ENCODE data around the gene MMD2. TPM values are rescaled to one million over a fixed set of nuclear protein-coding genes. Genes with fewer than 3 reads are reported as not detected.
A peak's percentile ranks its signal among the peaks of the same experiment; 100 is the strongest.
"Not testable (repeated sequence)": the region's sequence is repeated elsewhere in the genome, so short reads cannot be mapped to it uniquely, and the experiment has no call there.

Gene MMD2
- total RNA-seq, 1 experiment from 2014 or later: not detected

DNA sequence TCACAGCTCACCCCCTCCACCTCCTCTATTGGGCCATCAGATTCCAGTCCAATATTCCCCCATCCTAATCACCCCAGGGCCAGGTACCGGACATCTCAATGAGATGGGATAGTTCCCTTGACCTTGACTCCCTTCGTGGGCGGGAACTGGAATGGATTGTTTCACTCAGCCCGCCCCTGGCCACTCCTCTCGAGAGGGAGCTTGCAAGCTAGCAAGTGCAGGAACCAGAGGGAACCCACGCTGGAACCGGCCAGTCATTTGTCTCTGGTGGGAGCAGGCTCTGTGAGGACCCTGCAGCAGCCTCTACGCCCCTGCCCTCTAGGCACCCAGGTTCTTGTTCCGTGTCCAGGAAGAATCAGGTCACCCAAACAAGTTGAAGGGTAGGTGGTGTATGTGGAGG lies 64.5 kb downstream of the MMD2 start:
- no peak for DNase-seq (ENCODE audit: low spot score)

DNA sequence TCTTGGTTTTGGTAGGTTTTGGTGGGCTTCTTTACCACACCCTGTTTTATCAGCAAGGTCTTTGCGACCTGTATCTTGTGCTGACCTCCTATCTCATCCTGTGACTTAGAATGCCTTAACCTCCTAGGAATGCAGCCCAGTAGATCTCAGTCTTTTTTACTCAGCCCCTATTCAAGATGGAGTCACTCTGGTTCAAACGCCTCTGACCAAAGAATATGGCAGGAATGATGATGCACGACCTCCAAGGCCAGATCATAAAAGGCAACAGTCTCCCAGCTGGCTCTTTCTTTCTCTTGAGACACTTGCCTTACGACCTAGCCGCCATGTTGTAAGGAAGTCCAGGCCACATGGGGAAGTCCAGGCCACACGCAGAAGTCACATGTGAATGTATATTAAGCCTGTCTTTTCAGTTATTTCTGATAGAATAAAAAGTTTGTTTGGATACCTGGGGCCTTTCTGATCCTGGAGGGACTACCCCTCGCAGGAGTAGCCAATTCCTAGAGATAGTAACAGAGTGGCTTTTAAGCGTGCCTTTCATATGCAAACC lies 65.0 kb downstream of the MMD2 start:
- no peak for DNase-seq (ENCODE audit: low spot score)

DNA sequence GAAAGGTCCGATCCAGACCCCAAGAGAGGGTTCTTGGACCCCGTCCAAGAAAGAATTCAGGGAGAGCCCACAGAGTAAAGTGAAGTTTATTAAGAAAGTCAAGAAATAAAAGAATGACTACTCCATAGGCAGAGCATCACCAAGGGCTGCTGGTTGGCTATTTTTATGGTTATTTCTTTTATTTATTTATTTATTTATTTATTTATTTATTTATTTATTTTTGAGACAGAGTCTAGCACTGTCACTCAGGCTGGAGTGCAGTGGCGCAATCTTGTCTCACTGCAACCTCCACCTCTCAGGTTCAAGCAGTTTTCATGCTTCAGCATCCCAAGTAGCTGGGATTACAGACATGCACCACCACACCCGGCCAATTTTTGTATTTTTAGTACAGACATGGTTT lies 65.8 kb downstream of the MMD2 start:
- DNase-seq (ENCODE audit: low spot score): not testable (repeated sequence)

DNA sequence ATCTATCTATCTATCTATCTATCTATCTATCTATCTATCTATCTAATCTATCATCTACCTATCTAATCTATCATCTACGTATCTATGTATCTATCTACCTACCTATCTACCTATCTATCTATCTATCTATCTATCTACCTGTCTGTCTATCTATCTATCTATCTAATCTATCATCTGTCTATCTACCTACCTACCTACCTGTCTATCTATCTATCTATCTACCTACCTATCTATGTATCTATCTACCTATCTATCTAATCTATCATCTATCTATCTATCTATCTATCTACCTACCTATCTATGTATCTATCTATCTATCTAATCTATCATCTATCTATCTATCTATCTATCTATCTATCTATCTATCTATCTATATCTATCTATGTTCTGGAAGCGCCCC lies 67.5 kb downstream of the MMD2 start:
- DNase-seq (ENCODE audit: low spot score): not testable (repeated sequence)

DNA sequence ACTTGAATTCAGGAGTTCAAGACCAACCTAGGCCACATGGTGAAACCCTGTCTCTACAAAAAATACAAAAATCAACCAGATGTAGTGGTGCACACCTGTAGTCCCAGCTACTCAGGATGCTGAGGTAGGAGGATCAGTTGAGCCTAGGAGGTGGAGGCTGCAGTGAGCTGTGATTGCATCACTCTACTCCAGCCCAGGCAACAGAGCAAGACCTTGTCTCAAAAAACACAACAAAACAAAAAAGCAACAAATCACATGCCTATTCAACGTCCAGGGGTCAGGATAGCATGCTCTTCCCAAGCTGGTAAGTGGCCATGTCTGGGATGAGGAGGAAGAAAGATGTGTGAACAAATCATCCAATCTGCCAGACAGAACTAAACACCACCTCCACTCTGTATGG lies 69.3 kb downstream of the MMD2 start:
- DNase-seq (ENCODE audit: low spot score): no peak

DNA sequence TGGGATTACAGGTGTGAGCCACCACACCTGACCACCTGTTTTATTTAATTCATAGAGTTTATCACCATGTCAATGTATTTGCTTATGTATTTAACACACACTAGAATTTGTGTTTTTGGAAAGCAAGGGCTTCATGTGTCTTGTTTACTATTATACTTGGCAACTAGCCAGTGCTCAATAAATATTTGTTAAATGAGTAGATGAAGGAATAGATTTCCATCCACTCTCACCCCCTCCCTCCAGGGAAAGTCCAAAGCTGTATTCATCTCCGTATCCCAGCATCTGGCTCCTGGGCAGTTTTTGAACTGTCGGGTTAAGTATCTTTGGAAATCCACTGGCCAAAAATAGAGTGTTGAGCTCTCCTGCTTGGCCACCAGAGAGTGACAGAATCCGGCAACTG lies 70.8 kb downstream of the MMD2 start:
- no peak for DNase-seq (ENCODE audit: low spot score)

DNA sequence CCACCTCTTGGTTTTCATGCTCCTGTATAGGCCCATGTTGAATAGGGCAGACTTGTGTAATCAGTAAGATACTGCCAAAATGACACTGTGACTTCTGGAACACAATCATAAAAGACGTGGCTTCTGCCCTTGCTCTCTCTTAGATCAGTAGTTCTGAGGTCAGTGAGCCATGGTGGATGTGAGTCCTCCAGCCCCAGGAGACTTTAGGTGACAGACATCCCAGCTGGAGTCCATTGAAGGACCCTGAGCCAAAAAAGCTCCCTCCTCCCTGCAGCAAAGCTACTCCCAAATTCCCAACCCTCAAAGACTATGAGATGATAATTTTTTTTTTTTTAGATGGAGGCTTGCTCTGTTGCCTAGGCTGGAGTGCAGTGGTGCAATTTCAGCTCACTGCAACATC lies 72.3 kb downstream of the MMD2 start:
- no peak for DNase-seq (ENCODE audit: low spot score)

DNA sequence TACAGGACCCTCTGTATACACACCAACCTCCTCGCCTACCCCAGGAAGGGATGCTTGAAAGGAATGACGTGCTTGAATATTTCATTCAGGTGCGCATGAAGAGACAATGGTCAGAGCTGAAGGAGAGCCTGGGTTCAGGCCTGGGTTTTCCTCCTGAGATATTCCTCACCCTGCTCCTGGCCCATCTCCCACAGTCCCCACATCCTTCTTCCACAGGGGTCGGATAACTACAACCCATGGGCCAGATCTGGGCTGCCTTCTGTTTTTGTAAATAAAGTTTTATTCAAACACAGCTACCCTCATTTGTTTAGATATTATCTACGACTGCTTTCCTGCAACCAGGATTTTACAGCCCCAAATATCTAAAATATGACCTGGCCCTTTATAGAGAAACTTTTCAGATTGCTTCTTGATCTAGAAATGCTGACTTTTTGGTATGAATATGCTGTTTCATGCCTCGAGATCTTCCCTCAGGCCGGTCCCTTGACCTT lies 73.6 kb downstream of the MMD2 start:
- DNase-seq (ENCODE audit: low spot score): no peak

DNA sequence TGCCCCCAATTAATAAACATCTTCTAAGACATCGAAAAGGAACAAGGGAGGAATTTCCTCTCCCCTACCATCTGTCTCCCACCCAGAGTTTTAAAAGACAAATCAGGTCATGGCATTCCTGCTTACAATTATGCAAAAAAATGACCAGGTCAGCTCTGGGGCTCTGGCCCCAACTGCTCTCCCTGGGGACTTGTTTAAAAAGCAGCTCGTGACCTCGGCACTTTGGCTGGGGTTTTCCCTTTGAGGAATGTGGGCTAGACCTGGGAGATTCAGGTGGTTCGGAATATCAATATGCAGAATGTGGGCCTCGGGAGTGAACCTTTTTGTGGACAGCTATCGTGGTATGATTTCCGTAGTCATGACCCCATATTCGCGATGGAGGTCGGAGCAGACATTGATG lies 74.8 kb downstream of the MMD2 start:
- no peak for DNase-seq (ENCODE audit: low spot score)

DNA sequence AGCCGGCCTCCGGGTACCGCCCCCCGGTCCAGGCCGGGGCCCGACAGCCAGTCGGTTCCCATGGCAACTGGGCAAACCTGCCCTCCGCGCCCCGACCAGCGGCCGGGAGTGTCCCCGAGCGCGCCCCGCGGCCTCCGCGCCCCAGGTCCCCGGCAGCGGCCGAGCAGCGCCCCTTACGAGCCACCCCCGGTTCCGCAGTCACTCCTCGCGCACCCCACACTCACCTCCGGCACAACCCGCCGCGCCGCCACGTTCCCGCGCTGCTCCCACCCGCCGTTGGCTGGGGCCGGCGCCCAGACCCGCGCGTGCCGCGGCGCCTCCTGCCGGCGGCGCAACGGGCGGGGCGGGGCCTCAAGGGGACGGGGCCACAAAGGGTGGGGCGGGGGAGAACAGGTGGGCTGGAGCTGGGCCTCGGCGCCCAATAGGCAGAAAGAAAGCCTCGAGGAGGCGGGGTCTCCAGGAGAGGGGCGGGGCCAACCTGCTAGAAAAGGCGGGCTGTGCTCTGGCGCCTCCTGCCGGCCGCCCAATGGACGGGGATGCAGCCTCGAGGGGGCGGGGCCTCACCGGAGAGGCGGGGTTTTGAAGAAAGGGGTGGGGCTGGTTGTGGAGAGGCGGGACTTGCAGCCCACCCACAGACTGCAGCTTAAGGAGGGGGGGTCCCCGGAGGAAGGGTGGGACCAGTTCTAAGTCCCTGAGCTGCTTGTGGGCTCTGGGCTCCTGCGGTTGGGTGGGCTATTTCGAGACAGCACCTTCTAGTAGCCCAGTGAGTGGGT lies 75.4 kb downstream of the MMD2 start, which contains the start of gene RADIL:
Gene RADIL (minus strand): TSS at position 345 of the 773 bp plus-strand sequence. CDS start 5,577 bp downstream, outside the sequence.
- peak; percentile 97 for DNase-seq (ENCODE audit: low spot score)

DNA sequence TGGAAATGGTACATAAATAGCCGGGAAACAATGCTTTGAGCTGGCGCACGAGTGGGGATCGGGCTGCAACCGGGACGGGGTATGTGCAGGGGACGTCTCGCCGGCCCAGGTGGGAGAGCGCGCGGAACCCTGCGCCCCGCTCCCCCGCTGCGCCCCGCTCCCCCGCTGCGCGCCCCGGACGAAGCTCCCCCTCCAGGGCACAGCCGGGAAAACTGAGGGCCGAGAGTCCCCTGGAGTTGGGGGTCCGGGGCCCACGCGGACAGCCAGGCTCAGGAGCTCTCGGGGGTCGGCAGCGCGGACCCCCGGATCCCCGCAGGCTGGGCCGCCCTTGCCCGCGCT lies 76.0 kb downstream of the MMD2 start:
- no peak for DNase-seq (ENCODE audit: low spot score)

DNA sequence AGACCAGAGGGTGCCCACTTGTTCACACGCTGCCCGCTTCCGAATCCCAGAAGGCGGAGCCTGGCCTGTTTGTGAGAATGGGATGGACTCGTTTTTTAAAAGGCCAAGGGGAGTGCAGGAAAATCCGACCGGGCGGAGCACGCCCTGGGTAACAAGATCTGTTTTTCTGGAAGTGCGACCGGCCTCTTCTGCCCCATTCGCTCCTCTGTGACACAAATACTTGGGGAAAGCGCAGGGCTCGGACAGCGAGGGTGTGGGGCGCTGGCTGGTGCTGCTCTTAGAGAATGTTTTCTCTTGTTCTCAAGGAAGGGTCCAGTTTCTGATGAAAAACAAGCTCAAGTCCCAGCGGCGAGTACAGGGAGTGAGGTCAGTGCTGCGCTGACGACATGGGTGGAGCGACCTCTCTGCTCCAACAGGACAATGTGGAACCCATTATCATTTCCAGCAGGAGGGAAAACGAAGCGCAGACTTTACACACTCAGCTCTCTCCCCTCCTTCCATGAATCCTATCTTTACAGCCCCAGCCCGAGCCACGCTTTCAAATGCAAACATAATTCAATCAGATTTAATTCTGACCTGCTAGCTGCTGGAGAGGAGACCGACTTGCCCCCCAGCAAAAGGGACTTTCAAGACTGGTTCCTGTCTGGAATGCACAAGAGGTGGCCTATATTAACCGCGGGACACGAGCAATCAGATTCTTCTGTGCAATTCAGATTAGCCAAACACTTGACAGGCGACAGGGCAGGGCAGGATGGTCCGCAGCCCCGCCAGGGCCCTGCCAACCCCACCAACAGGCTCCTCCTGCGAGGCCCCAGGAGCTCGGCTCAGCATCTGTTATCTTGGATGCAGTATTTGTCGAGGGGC lies 76.6 kb downstream of the MMD2 start:
- no peak for DNase-seq (ENCODE audit: low spot score)

DNA sequence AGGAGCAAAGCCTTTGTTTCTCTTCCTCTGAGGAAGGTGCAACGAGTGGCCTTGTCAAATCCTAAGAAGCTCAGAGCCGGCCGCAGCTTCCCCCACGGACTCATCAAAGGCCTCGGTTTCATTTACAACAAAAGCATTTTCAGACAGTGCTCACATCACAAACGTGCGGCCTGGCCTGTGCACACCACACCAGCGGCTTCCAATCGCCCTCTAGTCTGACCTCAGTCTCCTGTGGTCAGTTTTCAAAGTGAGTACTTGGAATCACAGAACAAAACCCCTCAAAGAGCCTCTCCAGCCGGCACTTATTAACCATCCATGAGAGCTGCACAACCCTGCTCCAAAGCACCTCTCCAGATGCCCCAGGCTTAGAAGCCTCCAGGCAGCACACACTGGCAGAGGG lies 78.8 kb downstream of the MMD2 start:
- no peak for DNase-seq (ENCODE audit: low spot score)

DNA sequence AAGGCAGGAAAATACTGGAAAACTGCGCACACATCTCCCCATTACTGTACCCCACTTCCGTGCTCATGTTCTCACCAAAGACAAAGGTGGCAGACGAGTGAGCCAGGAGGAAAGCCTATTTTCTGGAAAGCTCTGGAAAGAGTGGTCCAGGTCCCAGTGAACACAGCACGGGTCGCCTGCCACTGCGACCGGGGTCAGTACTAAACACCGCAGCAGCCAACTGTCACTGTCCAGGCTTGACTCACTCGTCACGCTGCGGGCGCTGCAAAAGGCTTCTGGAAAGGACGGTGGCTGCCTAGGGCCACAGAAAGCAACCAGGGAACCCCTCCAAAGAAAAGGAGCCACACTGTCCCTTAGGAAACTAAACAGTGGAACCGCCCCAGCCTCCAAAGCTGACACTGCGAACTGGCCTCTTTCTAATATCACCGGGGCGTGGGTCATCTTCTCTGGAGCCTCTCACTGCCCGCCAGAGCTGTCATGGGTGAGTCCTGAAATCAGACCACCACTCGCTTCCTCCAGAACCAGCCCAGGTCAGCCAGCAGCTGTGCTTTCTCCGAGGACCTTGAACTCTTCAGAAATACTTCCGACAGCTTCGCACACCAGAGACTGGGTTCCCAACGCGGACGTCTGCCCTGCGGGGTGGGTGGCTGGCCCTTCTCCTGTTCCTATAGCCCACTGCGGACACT lies 79.4 kb downstream of the MMD2 start:
- DNase-seq (ENCODE audit: low spot score): no peak

DNA sequence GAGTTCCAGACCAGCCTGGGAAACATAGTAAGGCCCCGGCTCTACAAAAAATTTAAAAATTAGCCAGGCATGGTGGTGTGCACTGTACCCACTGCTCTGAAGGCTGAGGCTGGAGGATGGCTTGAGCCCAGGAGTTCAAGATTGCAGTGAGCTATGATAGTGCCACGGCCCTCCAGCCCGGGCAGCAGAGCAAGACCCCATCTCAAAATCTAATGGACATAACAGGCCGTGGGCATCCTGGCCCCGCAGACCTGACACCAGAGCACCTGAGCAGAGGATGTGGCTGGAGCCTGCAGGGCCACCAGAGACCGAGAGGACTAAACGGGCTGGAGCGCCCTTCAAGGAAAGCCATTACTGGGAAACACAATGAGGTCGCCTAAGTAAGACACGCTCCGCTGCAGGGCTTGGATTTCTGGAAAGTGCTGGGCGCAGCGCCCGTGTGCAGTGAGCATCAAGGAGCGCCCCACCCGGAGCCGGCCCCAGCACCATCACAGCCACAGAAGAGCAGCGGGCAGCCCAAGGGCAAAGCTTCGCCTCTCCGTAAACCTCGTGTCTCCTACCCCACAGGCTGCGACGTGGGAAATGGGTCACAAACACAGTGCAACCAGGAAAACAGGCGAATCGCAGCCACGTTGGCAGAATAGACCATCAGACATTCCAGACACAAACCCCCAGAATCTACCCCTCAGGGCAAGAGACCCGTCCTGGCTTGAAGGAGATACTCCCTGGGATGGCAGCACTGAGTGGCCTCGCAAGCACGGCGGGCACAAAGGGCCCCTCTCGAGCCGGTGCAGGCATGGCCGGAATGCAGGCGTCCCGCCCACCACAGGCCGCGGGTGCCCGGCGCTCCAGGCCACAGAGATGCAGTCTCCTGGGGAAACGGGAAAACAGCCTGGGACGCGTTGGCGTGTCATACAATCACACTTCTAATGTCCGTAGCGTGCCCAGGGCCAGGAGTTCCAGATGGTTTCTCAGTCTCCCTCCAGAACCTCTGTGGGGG lies 80.4 kb downstream of the MMD2 start:
- no peak for DNase-seq (ENCODE audit: low spot score)

DNA sequence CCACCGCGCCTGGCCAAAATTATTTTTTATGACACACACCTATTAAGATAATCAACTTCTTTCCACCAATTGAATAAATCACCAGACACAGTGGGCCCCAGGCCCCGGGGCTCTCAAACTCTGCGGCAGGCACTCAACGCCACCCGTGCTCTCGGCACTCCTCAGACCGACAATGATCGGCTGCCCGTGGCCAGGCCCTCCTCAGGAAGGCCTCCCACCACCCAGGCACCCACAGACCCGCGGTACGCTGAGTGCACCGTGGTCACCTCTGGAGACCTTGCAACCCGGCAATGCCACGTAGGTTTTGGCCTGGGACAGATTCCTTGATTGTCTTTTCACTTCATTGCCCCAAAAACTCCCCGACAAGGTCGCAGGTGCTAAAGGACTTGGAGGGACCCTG lies 82.4 kb downstream of the MMD2 start:
- no peak for DNase-seq (ENCODE audit: low spot score)

DNA sequence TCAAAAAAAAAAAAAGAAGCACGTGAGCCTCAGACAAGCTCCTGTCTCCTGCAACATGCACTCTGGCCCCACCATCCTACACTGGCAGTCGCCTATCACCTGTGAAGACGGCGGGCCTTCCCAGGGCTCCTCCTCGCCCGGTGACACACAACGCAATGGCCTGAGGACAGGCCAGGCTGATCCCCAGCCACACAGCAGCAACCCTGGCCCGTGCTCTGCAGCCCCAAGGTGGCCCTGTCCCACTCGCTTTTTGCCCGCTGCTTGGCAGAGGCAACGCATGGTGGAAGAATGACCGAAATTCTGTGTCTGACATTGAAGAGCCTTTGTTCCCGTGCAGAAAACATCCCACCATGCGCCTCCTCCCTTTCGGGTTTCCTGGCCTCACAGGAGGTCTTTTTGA lies 83.6 kb downstream of the MMD2 start:
- no peak for DNase-seq (ENCODE audit: low spot score)

DNA sequence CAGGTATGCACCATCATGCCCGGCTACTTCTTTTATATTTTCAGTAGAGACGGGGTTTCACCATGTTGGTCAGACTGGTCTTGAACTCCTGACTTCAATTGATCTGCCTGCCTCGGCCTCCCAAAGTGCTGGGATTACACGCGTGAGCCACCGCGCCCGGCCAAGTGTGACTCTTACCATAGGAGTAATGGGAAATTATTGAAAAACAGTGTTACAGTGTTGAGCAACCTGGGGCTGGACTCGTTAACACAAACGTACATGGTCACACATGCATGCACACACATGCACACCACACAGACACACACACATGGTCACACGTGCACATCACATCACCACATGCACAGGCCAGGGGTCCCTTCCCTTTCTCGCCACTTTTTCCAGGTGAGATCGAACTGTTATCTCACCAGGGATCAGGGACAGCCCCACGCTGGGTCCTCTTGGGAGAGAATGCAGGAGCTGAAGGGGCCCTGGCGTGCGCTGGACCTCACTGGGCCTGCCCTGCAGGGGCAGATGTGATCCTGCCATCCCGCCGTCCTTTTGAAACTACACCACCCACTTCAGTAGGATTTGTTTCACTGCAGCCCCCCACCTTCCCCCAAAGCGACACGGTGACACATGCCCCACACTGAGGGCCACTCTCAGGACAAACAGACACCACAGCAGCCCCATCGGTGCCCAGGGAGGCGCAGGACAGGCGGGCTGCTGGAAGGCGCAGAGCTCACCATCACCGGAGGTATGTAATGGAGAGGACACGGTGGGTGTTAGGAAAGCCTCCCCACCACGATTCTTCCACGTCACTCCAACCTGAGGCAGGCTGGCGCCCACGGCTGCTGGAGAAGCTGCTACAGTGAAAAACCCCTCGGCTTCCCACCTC lies 85.7 kb downstream of the MMD2 start:
- no peak for DNase-seq (ENCODE audit: low spot score)

DNA sequence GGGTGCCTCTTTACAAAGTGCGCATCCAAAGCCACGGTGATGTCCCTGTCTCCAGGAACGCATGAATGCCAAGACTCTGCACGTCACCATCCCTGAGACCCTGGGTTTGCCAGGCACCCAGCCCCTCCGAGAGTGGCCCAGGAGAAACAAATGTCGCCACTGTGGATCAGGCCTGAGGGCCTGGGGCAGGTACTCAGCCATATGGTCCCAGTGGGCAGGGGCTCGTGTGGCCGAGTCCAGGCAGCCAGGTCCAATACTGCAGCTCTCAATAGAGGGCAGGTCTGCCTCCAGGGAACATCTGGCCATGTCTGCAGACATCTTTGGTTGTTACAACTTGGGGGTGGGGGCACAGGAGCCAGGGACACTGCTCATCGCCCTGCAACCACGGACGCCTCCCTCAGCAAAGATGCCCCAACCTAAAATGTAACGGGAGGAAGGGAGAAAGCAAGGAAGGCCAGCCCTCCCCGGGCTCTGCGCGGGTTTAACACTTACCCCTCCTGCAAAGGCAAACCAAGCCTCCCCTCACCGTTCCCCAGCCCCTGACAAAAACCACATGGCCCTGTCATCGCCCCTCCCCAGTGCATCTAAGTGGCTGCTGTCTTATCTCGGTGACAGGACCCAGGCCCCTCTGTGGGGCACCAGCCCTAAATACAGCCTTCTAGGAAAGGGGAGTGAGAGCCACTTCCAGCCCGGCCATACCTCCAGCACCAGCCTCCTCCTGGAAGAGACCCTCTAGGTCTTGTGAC lies 86.9 kb downstream of the MMD2 start:
- no peak for DNase-seq (ENCODE audit: low spot score)
